ENCODE results near the gene RASGEF1C. TPM values are rescaled to one million over a fixed set of nuclear protein-coding genes. Genes with fewer than 3 reads are reported as not detected.
"Not testable (repeated sequence)": the region's sequence is repeated elsewhere in the genome, so short reads cannot be mapped to it uniquely, and the experiment has no call there.

The RASGEF1C gene
- total RNA-seq, 6 experiments from 2014 or later, result not detected

GRCh38 chr5:180126716-180127681 lies 82.0 kb downstream of the RASGEF1C start:
- DNase-seq, result no peak
- peak; percentile 72 for TF ChIP-seq CTCF (IDR thresholded peaks at IDR 0.05)
- Mint-ChIP-seq H3K4me3 (no peak overlapping the region), H3K36me3 (ENCODE audit: low read depth) (no peaks in the 10 kb centered on the region), H3K27ac (no peak overlapping the region), H3K27me3 (ENCODE audit: insufficient read depth) (peaks cover 10% of the 10 kb centered on the region), H3K9me3 (no peaks in the 10 kb centered on the region; the same call in 1 of the 2 replicates), H3K4me1 (ENCODE audit: low read depth) (no peaks in the 10 kb centered on the region)

- not testable (repeated sequence) for H3K4me1 Mint-ChIP-seq (ENCODE audit: low read depth); H3K27ac Mint-ChIP-seq; H3K9me3 Mint-ChIP-seq; H3K27me3 Mint-ChIP-seq (ENCODE audit: insufficient read depth); H3K36me3 Mint-ChIP-seq (ENCODE audit: low read depth); DNase-seq; H3K4me3 Mint-ChIP-seq
Measured at GRCh38 chr5:180126156-180126555, 82.9 kb downstream of the RASGEF1C start.

- H3K36me3 Mint-ChIP-seq (ENCODE audit: low read depth); H3K27ac Mint-ChIP-seq; H3K4me1 Mint-ChIP-seq (ENCODE audit: low read depth); H3K4me3 Mint-ChIP-seq; H3K27me3 Mint-ChIP-seq (ENCODE audit: insufficient read depth); DNase-seq: not testable (repeated sequence)
- H3K9me3 Mint-ChIP-seq, result peaks cover 11% of the 10 kb centered on the region
Measured at GRCh38 chr5:180124662-180125061, 84.3 kb downstream of the RASGEF1C start.

GRCh38 chr5:180122875-180123274 lies 86.1 kb downstream of the RASGEF1C start:
- Mint-ChIP-seq H3K4me3 (no peak overlapping the region; the same call in 1 of the 2 replicates), H3K36me3 (ENCODE audit: low read depth) (peaks cover 3% of the 10 kb centered on the region; the same call in 1 of the 2 replicates), H3K27ac (no peak overlapping the region), H3K27me3 (ENCODE audit: insufficient read depth) (peaks cover 4% of the 10 kb centered on the region), H3K9me3 (peaks cover 19% of the 10 kb centered on the region), H3K4me1 (ENCODE audit: low read depth) (no peaks in the 10 kb centered on the region)
- DNase-seq, result no peak
- TF ChIP-seq CTCF (IDR thresholded peaks at IDR 0.05), result no peak

- Mint-ChIP-seq H3K36me3 (ENCODE audit: low read depth) (peaks cover 8% of the 10 kb centered on the region; the same call in 1 of the 2 replicates), H3K4me1 (ENCODE audit: low read depth) (no peaks in the 10 kb centered on the region), H3K9me3 (peaks cover 26% of the 10 kb centered on the region), H3K27me3 (ENCODE audit: insufficient read depth) (peaks cover 4% of the 10 kb centered on the region), H3K27ac (no peak overlapping the region), H3K4me3 (no peak overlapping the region)
- no peak for DNase-seq
- no peak for TF ChIP-seq CTCF (IDR thresholded peaks at IDR 0.05)
Measured at GRCh38 chr5:180121826-180122413, 87.1 kb downstream of the RASGEF1C start.

- peaks cover 6% of the 10 kb centered on the region for H3K27me3 Mint-ChIP-seq (ENCODE audit: insufficient read depth)
- no peaks in the 10 kb centered on the region for H3K4me1 Mint-ChIP-seq (ENCODE audit: low read depth)
- H3K9me3 Mint-ChIP-seq, result peaks cover 29% of the 10 kb centered on the region
- H3K36me3 Mint-ChIP-seq (ENCODE audit: low read depth), result peaks cover 9% of the 10 kb centered on the region; the same call in 1 of the 2 replicates
- no peak overlapping the region for H3K4me3 Mint-ChIP-seq
- no peak overlapping the region for H3K27ac Mint-ChIP-seq
- no peak for DNase-seq
- no peak for TF ChIP-seq CTCF (IDR thresholded peaks at IDR 0.05)
Measured at GRCh38 chr5:180120237-180121101, 88.5 kb downstream of the RASGEF1C start.
